ENCODE results near the gene TCEA2. TPM values are rescaled to one million over a fixed set of nuclear protein-coding genes. Genes with fewer than 3 reads are reported as not detected.

The TCEA2 gene
- total RNA-seq, 3 donors from 2014 or later, result 23.9 to 39.4 (median 26.6) TPM

- DNase-seq (ENCODE audit: low spot score in 2 of 2), result no peak
- TF ChIP-seq POLR2AphosphoS5 (IDR thresholded peaks at IDR 0.05), result no peak
- TF ChIP-seq CTCF (IDR thresholded peaks at IDR 0.05), result no peak
- no peak for TF ChIP-seq POLR2A (IDR thresholded peaks at IDR 0.05)
- H3K4me1 ChIP-seq, result no peaks in the 10 kb centered on the region
- H3K27ac ChIP-seq, result no peak overlapping the region
- no peak overlapping the region for H3K4me3 ChIP-seq
- intact Hi-C loops (cut with DNase I; ENCODE audit: low total_unique reads), result no loop called here
- H3K27me3 ChIP-seq, result no peaks in the 10 kb centered on the region
- H3K36me3 ChIP-seq, result no peaks in the 10 kb centered on the region
- H3K9me3 ChIP-seq, result no peaks in the 10 kb centered on the region
Observed at GRCh38 chr20:64092258-64093012, 29.4 kb downstream of the TCEA2 start.

- Histone ChIP-seq H3K27me3 (no peaks in the 10 kb centered on the region), H3K4me1 (no peaks in the 10 kb centered on the region), H3K9me3 (no peaks in the 10 kb centered on the region), H3K27ac (no peak overlapping the region), H3K4me3 (no peak overlapping the region), H3K36me3 (no peaks in the 10 kb centered on the region)
- TF ChIP-seq POLR2A (IDR thresholded peaks at IDR 0.05) (no peak), POLR2AphosphoS5 (IDR thresholded peaks at IDR 0.05) (no peak), CTCF (IDR thresholded peaks at IDR 0.05) (no peak)
- no peak for DNase-seq (ENCODE audit: low spot score in 2 of 2)
- intact Hi-C loops (cut with DNase I; ENCODE audit: low total_unique reads), result no loop called here
Observed at GRCh38 chr20:64093013-64093503, 30.1 kb downstream of the TCEA2 start.

GRCh38 chr20:64095455-64095854 lies 32.5 kb downstream of the TCEA2 start:
- intact Hi-C loops (cut with DNase I; ENCODE audit: low total_unique reads), result no loop called here
- Histone ChIP-seq H3K27me3 (peaks cover 0 to 2% of the 10 kb centered on the region in 2 donors), H3K4me1 (no peaks in the 10 kb centered on the region), H3K9me3 (no peaks in the 10 kb centered on the region), H3K4me3 (no peak overlapping the region), H3K27ac (no peak overlapping the region), H3K36me3 (no peaks in the 10 kb centered on the region)
- TF ChIP-seq POLR2AphosphoS5 (IDR thresholded peaks at IDR 0.05) (no peak), CTCF (IDR thresholded peaks at IDR 0.05) (no peak), POLR2A (IDR thresholded peaks at IDR 0.05) (no peak)
- no peak for DNase-seq (ENCODE audit: low spot score in 2 of 2)

GRCh38 chr20:64095927-64096326 lies 32.9 kb downstream of the TCEA2 start:
- Histone ChIP-seq H3K27ac (no peak overlapping the region), H3K9me3 (no peaks in the 10 kb centered on the region), H3K4me3 (no peak overlapping the region), H3K36me3 (no peaks in the 10 kb centered on the region), H3K4me1 (no peaks in the 10 kb centered on the region), H3K27me3 (peaks cover 0 to 4% of the 10 kb centered on the region in 2 donors)
- TF ChIP-seq CTCF (IDR thresholded peaks at IDR 0.05), result no peak
- no peak for TF ChIP-seq POLR2A (IDR thresholded peaks at IDR 0.05)
- no peak for TF ChIP-seq POLR2AphosphoS5 (IDR thresholded peaks at IDR 0.05)
- intact Hi-C loops (cut with DNase I; ENCODE audit: low total_unique reads), result no loop called here
- DNase-seq (ENCODE audit: low spot score in 2 of 2), result no peak

- Histone ChIP-seq H3K4me3 (no peak overlapping the region), H3K9me3 (no peaks in the 10 kb centered on the region), H3K36me3 (no peaks in the 10 kb centered on the region), H3K27me3 (peaks cover 0 to 8% of the 10 kb centered on the region in 2 donors), H3K4me1 (no peaks in the 10 kb centered on the region), H3K27ac (no peak overlapping the region)
- DNase-seq (ENCODE audit: low spot score in 2 of 2), result no peak
- intact Hi-C loops (cut with DNase I; ENCODE audit: low total_unique reads), result no loop called here
- TF ChIP-seq CTCF (IDR thresholded peaks at IDR 0.05), result no peak
- TF ChIP-seq POLR2AphosphoS5 (IDR thresholded peaks at IDR 0.05), result no peak
- no peak for TF ChIP-seq POLR2A (IDR thresholded peaks at IDR 0.05)
Observed at GRCh38 chr20:64096535-64096934, 33.5 kb downstream of the TCEA2 start.
